Ovary (tissue), 3 donors: ENCODE data around the gene PTPRB.

ENCODE experiments used
- CTCF ChIP-seq, 3 donors: fragments of 450-650 bp in 2 of 3; fragments of 200-600 bp in 1 of 3; IDR thresholded peaks; one replicate each; pipeline versions ENCODE4 v1.5.1 to v1.8.0; 2016 to 2022; ENCODE audit warnings: antibody characterized with exemption in 3 of 3, mild to moderate bottlenecking in 1 of 3
- POLR2A ChIP-seq: fragments of 450-650 bp; IDR thresholded peaks from one replicate; pipeline ENCODE4 v1.6.1; 2017; ENCODE audit warnings: antibody characterized with exemption, mild to moderate bottlenecking, moderate library complexity
- donor health status: DM: no; HTN: no; CAD: no.

GRCh38 chr12:70559390-70559789, 77.8 kb downstream of the PTPRB start:
- TF ChIP-seq CTCF (IDR thresholded peaks at IDR 0.05) (no peak), POLR2A (no peak)
